Measurements from ENCODE around the gene SLC25A10.

The SLC25A10 gene

GRCh38 chr17:81697261-81698044, 14.6 kb upstream of the SLC25A10 start:
- H3K36me3 ChIP-seq (ENCODE audit: control insufficient read depth in 2 of 2, insufficient read depth in 1 of 2, low read length in 2 of 2): peaks cover 38 to 95% of the 10 kb centered on the region in 2 experiments
- POLR2A ChIA-PET: interaction anchor here (1.5 to 2.9 kb wide), 5 partner anchors 12 to 28 kb away, joined by 3 to 25 read pairs (median 8); partner anchors contain the start of genes ARL16 and HGS
- peaks cover 6% of the 10 kb centered on the region; the same call in 1 of the 2 replicates for H3K4me1 ChIP-seq (ENCODE audit: control insufficient read depth, insufficient read depth, low read length)
- H3K4me3 ChIP-seq (ENCODE audit: low read depth, low read length): no peak overlapping the region
- no peak overlapping the region for H3K27ac ChIP-seq (ENCODE audit: extremely low read depth, low read depth, low read length)
- CTCF ChIA-PET: interaction anchor here (0.6 to 1.3 kb wide), 3 partner anchors 22 to 340 kb away, joined by 3 to 6 read pairs (median 3); partner anchors contain the start of gene DCXR
- H3K9me3 ChIP-seq (ENCODE audit: control insufficient read depth, insufficient read depth, low read depth, low read length): no peaks in the 10 kb centered on the region
- TF ChIP-seq KLF8 (tag by site-specific recombination; IDR thresholded peaks at IDR 0.05) (peak; percentile 44; the same call in 1 of the 2 replicates), SCRT1 (tag by site-specific recombination; IDR thresholded peaks at IDR 0.05; ENCODE audit: borderline replicate concordance) (no peak), BCL11B (tag by site-specific recombination; IDR thresholded peaks at IDR 0.05; ENCODE audit: low read depth) (no peak), TSHZ1 (tag by site-specific recombination; IDR thresholded peaks at IDR 0.05; ENCODE audit: borderline replicate concordance) (0 out of 2 replicates have a peak, but pooled peaks have one; percentile 38), KLF17 (tag by site-specific recombination; IDR thresholded peaks at IDR 0.05) (peak; percentile 61; the same call in 1 of the 2 replicates), TRIM28 (IDR thresholded peaks at IDR 0.05; ENCODE audit: borderline replicate concordance, low read length) (no peak), ZNF580 (tag by site-specific recombination; IDR thresholded peaks at IDR 0.05) (no peak), SP7 (tag by site-specific recombination; IDR thresholded peaks at IDR 0.05) (0 out of 2 replicates have a peak, but pooled peaks have one; percentile 52), ZNF18 (tag by site-specific recombination; IDR thresholded peaks at IDR 0.05) (no peak), KLF9 (tag by site-specific recombination; IDR thresholded peaks at IDR 0.05; ENCODE audit: low read depth) (no peak), ZNF548 (tag by site-specific recombination; IDR thresholded peaks at IDR 0.05) (no peak), HIC1 (tag by site-specific recombination; IDR thresholded peaks at IDR 0.05) (no peak), EGR2 (tag by site-specific recombination; IDR thresholded peaks at IDR 0.05; ENCODE audit: low read depth) (no peak), SP2 (tag by site-specific recombination; IDR thresholded peaks at IDR 0.05) (no peak), ZNF610 (tag by site-specific recombination; IDR thresholded peaks at IDR 0.05; ENCODE audit: borderline replicate concordance) (no peak), ZBTB17 (tag by site-specific recombination; IDR thresholded peaks at IDR 0.05) (0 out of 2 replicates have a peak, but pooled peaks have one; percentile 15), ZBTB11 (tag by site-specific recombination; conservative IDR thresholded peaks at IDR 0.05; ENCODE audit: low read depth) (no peak), OVOL3 (tag by site-specific recombination; IDR thresholded peaks at IDR 0.05) (no peak), GFI1B (tag by site-specific recombination; IDR thresholded peaks at IDR 0.05) (no peak), KLF10 (tag by site-specific recombination; IDR thresholded peaks at IDR 0.05) (no peak; the same call in 1 of the 2 replicates)
